ENCODE data around the gene BRIP1. TPM values are rescaled to one million over a fixed set of nuclear protein-coding genes. Genes with fewer than 3 reads are reported as not detected.

Gene BRIP1
- total and polyA plus RNA-seq, 4 donors = 0.21 to 4.3 (median 0.82) TPM

- no peak for TF ChIP-seq CTCF (IDR thresholded peaks at IDR 0.05; ENCODE audit: control extremely low read depth, extremely low read depth)
- peak in 1 of 3 donors; percentile 23 for DNase-seq
Measured at GRCh38 chr17:61836266-61837174, 26.8 kb downstream of the BRIP1 start.

DNA sequence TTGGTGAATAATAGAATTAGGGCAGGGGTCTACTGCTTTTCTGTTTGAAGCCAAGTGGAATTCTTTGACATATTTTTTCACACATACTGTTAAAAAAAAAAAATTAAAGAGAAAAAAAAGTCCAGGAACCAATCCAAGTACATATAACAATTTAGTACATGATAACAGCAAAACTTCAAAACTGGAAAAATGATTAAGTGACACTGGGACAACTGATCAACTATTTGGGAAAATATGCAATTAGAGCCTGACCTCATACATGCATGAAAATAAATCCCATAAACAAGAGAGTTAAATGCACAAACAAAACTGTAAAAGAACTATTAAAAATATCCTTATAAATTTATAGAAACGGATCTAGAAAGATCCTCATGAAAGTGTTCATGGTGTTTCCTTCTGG, 27.7 kb downstream of the BRIP1 start:
- Histone ChIP-seq H3K9ac (ENCODE audit: insufficient read depth in 1 of 2, low read length in 2 of 2) (no peak overlapping the region), H3K9me3 (ENCODE audit: control insufficient read depth in 4 of 4, insufficient read depth in 3 of 4, low read length in 3 of 4) (no peaks in the 10 kb centered on the region), H3K27ac (ENCODE audit: low read depth in 1 of 2, low read length in 1 of 2) (no peak overlapping the region), H3K36me3 (ENCODE audit: control insufficient read depth in 4 of 4, insufficient read depth in 4 of 4, low read length in 4 of 4) (no peaks in the 10 kb centered on the region), H3K4me1 (ENCODE audit: control insufficient read depth in 5 of 5, insufficient read depth in 5 of 5, low read length in 5 of 5) (peaks cover 0 to 36% (median 6%) of the 10 kb centered on the region in 5 donors), H3K4me3 (no peak overlapping the region), H3K27me3 (ENCODE audit: control insufficient read depth in 3 of 3, insufficient read depth in 3 of 3, low read length in 2 of 3) (no peaks in the 10 kb centered on the region)
- no peak for ATAC-seq (ENCODE audit: insufficient read depth, low FRiP score)
- WGBS, 2 donors = 82 to 86% methylated on average over 1 of the region's 1 CpG
- no peak for TF ChIP-seq CTCF (IDR thresholded peaks at IDR 0.05; ENCODE audit: control extremely low read depth, extremely low read depth)
- peak in 2 of 3 donors; percentile 63 to 75 for DNase-seq

More at GRCh38 chr17:61836266-61837174, 26.8 kb downstream of the BRIP1 start:
- ATAC-seq (ENCODE audit: insufficient read depth, low FRiP score) = no peak
- Histone ChIP-seq H3K4me3 (no peak overlapping the region), H3K4me1 (ENCODE audit: control insufficient read depth in 5 of 5, insufficient read depth in 5 of 5, low read length in 5 of 5) (peaks cover 0 to 36% (median 6%) of the 10 kb centered on the region in 5 donors), H3K27ac (ENCODE audit: low read depth in 1 of 2, low read length in 1 of 2) (no peak overlapping the region), H3K9ac (ENCODE audit: insufficient read depth in 1 of 2, low read length in 2 of 2) (no peak overlapping the region), H3K36me3 (ENCODE audit: control insufficient read depth in 4 of 4, insufficient read depth in 4 of 4, low read length in 4 of 4) (no peaks in the 10 kb centered on the region), H3K27me3 (ENCODE audit: control insufficient read depth in 3 of 3, insufficient read depth in 3 of 3, low read length in 2 of 3) (no peaks in the 10 kb centered on the region), H3K9me3 (ENCODE audit: control insufficient read depth in 4 of 4, insufficient read depth in 3 of 4, low read length in 3 of 4) (no peaks in the 10 kb centered on the region)
- 90 to 93% methylated on average over 3 of the region's 3 CpGs for WGBS, 2 donors

GRCh38 chr17:61834610-61835009, 28.7 kb downstream of the BRIP1 start:
- Histone ChIP-seq H3K4me3 (no peak overlapping the region), H3K27me3 (ENCODE audit: control insufficient read depth in 3 of 3, insufficient read depth in 3 of 3, low read length in 2 of 3) (no peaks in the 10 kb centered on the region), H3K9ac (ENCODE audit: insufficient read depth in 1 of 2, low read length in 2 of 2) (no peak overlapping the region), H3K27ac (ENCODE audit: low read depth in 1 of 2, low read length in 1 of 2) (no peak overlapping the region), H3K36me3 (ENCODE audit: control insufficient read depth in 4 of 4, insufficient read depth in 4 of 4, low read length in 4 of 4) (no peaks in the 10 kb centered on the region), H3K9me3 (ENCODE audit: control insufficient read depth in 4 of 4, insufficient read depth in 3 of 4, low read length in 3 of 4) (no peaks in the 10 kb centered on the region), H3K4me1 (ENCODE audit: control insufficient read depth in 5 of 5, insufficient read depth in 5 of 5, low read length in 5 of 5) (peaks cover 0 to 36% (median 6%) of the 10 kb centered on the region in 5 donors)
- WGBS, 2 donors = 99% methylated on average over 2 of the region's 2 CpGs
- no peak for TF ChIP-seq CTCF (IDR thresholded peaks at IDR 0.05; ENCODE audit: control extremely low read depth, extremely low read depth)
- ATAC-seq (ENCODE audit: insufficient read depth, low FRiP score) (no peak), DNase-seq (no peak)

Measured in lung (tissue), 12 donors.